K562 (cell line): ENCODE results near the gene EZH1. TPM values are rescaled to one million over a fixed set of nuclear protein-coding genes. Genes with fewer than 3 reads are reported as not detected.

Experiments
- ETS1 ChIP-seq: conservative IDR thresholded peaks from 2 replicates; pipeline ENCODE4 v1.6.1; 2011; ENCODE audit warnings: low read depth, mild to moderate bottlenecking, low read length; ENCODE audit not compliant: control insufficient read depth
- FOXO4 ChIP-seq: fragments of 450-650 bp; formaldehyde crosslinking; IDR thresholded peaks from 2 replicates; pipeline ENCODE4 v1.4.0; 2020; ENCODE audit warnings: mild to moderate bottlenecking, moderate library complexity
- KLF13 ChIP-seq: fragments of 450-650 bp; IDR thresholded peaks from 2 replicates; pipeline ENCODE4 v1.6.1; 2016; ENCODE audit warnings: missing genetic modification characterization, low read depth, mild to moderate bottlenecking, missing compliant biosample characterization, moderate library complexity, borderline replicate concordance
- MTA1 ChIP-seq: fragments of 450-650 bp; IDR thresholded peaks from 2 replicates; pipeline ENCODE4 v1.6.1; 2017; ENCODE audit warnings: borderline replicate concordance
- SMARCB1 ChIP-seq: IDR thresholded peaks from 2 replicates; pipeline ENCODE4 v1.6.1; 2011; ENCODE audit warnings: improper control_type of control experiment, low read depth; ENCODE audit not compliant: insufficient read length
- SRSF1 ChIP-seq: fragments of 200-400 bp; formaldehyde crosslinking; IDR thresholded peaks from 2 replicates; pipeline ENCODE4 v1.6.1; 2017; ENCODE audit warnings: mild to moderate bottlenecking, low read depth, low read length, moderate library complexity
- TFAM ChIP-seq: fragments of 250-450 bp; sonication (Bioruptor Pico); conservative IDR thresholded peaks from 2 replicates; pipeline ENCODE4 v1.5.0; 2021; ENCODE audit warnings: mild to moderate bottlenecking, moderate library complexity
- THRA ChIP-seq: fragments of 450-650 bp; IDR thresholded peaks from 2 replicates; pipeline ENCODE4 v1.6.1; 2017; ENCODE audit warnings: mild to moderate bottlenecking, moderate library complexity
- ZC3H8 ChIP-seq: fragments of 450-650 bp; IDR thresholded peaks from 2 replicates; pipeline ENCODE4 v1.6.1; 2017
- ZEB2 ChIP-seq: fragments of 450-650 bp; IDR thresholded peaks from 2 replicates; pipeline ENCODE4 v1.6.1; 2016
- ZNF780A ChIP-seq: fragments of 250-450 bp; sonication (Bioruptor Pico); IDR thresholded peaks from 2 replicates; pipeline ENCODE4 v1.5.0; 2021; ENCODE audit warnings: mild to moderate bottlenecking
- polyA plus RNA-seq, 8 experiments: library from polyadenylated mRNA; depleted of rRNA in 4 of 8; stranded (reverse) in 5 of 8; unstranded in 3 of 8; fragments of >200 nt; fragmentation: Nextera tagmentation in 2 of 8; fragmentation: Illumina TruSeq in 1 of 8; extraction: Ambion mirVana in 2 of 8; extraction: Trizol in 1 of 8; gene quantifications; 2 replicates each; pipeline versions ENCODE4 v1.2.1 to v1.2.3, GENCODE V29; 2011 to 2014; ENCODE audit warnings: inconsistent platforms in 1 of 8, missing spikeins in 1 of 8
- total RNA-seq, 7 experiments: library from RNA; depleted of rRNA in 6 of 7; stranded (reverse); fragments of >200 nt in 6 of 7; fragmentation: Illumina TruSeq in 2 of 7; extraction: Trizol in 2 of 7; gene quantifications; 2 replicates each; pipeline versions ENCODE4 v1.2.1 to v1.2.3, GENCODE V29; 2011 to 2021; ENCODE audit warnings: low replicate concordance in 1 of 7
- TF ChIP-seq, protein P1 (sequence below): fragments of 450-650 bp; IDR thresholded peaks from 2 replicates; pipeline ENCODE4 v1.6.1; 2016; ENCODE audit warnings: mild to moderate bottlenecking
- TF ChIP-seq, protein P2 (sequence below): fragments of 450-650 bp; IDR thresholded peaks from 2 replicates; pipeline ENCODE4 v1.6.1; 2016; ENCODE audit warnings: borderline replicate concordance
- TF ChIP-seq, protein P3 (sequence below): sonication (generic); formaldehyde crosslinking; IDR thresholded peaks from 2 replicates; pipeline ENCODE4 v1.8.0; 2023; ENCODE audit warnings: mild to moderate bottlenecking, missing genetic modification reagents

Gene EZH1
- total and polyA plus RNA-seq, 9 of the 15 experiments (the other 6 are each of a cell fraction or from before 2014, with no cell fraction given) = 8.6 to 40.8 (median 22.9) TPM

DNA sequence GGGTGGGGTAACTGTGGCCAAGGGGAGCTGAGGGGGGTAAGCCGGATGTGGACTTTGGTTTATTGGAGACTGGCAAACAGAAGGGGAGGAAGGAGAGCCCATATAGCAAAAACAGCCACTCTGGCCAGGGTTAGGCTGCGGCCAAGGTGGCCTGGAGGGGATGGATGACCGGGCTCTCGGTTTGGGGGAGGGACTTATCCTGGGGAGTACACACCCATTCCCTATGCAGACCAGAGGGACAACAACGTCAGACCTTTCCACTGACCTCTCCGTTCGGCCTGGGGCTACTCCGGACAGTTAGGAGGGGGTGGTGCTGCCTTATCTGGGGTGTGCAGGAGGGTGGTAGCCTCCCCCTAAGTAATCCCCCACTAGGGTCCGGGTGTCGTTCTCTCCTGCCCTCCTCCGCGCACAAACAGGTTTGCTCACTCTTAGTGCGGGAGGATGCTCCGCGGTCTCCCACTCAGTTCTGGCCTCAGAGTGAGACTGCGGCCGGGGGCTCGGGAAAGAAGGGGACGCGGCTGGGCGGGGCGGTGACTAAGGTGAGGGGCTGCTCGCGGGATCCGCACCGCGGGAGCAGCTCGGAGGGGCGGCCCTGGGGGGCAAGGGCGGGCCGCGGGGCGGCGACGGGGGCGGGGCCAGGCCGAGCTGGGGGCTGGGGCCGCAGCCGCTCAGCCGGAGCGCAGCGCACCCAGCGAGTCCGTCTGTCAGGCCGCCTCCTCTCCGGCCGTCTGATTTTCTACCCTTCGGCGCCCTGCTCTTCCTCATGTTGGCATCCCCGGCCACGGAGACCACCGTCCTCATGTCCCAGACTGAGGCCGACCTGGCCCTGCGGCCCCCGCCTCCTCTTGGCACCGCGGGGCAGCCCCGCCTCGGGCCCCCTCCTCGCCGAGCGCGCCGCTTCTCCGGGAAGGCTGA, 35.4 kb upstream of the EZH1 start, which contains the start of gene WNK4 (continued):
- TF ChIP-seq, protein P1, sequence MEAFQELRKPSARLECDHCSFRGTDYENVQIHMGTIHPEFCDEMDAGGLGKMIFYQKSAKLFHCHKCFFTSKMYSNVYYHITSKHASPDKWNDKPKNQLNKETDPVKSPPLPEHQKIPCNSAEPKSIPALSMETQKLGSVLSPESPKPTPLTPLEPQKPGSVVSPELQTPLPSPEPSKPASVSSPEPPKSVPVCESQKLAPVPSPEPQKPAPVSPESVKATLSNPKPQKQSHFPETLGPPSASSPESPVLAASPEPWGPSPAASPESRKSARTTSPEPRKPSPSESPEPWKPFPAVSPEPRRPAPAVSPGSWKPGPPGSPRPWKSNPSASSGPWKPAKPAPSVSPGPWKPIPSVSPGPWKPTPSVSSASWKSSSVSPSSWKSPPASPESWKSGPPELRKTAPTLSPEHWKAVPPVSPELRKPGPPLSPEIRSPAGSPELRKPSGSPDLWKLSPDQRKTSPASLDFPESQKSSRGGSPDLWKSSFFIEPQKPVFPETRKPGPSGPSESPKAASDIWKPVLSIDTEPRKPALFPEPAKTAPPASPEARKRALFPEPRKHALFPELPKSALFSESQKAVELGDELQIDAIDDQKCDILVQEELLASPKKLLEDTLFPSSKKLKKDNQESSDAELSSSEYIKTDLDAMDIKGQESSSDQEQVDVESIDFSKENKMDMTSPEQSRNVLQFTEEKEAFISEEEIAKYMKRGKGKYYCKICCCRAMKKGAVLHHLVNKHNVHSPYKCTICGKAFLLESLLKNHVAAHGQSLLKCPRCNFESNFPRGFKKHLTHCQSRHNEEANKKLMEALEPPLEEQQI = no peak
- TF ChIP-seq SMARCB1 = no peak
- TF ChIP-seq ZC3H8 = no peak
- TF ChIP-seq MTA1 = no peak
- TF ChIP-seq ETS1 = peak; percentile 88; the same call in 1 of the 2 replicates
- peak; percentile 78 for TF ChIP-seq ZEB2
- TF ChIP-seq, protein P2, sequence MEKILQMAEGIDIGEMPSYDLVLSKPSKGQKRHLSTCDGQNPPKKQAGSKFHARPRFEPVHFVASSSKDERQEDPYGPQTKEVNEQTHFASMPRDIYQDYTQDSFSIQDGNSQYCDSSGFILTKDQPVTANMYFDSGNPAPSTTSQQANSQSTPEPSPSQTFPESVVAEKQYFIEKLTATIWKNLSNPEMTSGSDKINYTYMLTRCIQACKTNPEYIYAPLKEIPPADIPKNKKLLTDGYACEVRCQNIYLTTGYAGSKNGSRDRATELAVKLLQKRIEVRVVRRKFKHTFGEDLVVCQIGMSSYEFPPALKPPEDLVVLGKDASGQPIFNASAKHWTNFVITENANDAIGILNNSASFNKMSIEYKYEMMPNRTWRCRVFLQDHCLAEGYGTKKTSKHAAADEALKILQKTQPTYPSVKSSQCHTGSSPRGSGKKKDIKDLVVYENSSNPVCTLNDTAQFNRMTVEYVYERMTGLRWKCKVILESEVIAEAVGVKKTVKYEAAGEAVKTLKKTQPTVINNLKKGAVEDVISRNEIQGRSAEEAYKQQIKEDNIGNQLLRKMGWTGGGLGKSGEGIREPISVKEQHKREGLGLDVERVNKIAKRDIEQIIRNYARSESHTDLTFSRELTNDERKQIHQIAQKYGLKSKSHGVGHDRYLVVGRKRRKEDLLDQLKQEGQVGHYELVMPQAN = no peak
- peak; percentile 66; the same call in 1 of the 2 replicates for TF ChIP-seq KLF13 (tag)
- TF ChIP-seq FOXO4 (CRISPR knock-in tag) = no peak
- TF ChIP-seq TFAM = no peak
- TF ChIP-seq ZNF780A (CRISPR knock-in tag) = no peak
- no peak for TF ChIP-seq THRA
- TF ChIP-seq, protein P3, sequence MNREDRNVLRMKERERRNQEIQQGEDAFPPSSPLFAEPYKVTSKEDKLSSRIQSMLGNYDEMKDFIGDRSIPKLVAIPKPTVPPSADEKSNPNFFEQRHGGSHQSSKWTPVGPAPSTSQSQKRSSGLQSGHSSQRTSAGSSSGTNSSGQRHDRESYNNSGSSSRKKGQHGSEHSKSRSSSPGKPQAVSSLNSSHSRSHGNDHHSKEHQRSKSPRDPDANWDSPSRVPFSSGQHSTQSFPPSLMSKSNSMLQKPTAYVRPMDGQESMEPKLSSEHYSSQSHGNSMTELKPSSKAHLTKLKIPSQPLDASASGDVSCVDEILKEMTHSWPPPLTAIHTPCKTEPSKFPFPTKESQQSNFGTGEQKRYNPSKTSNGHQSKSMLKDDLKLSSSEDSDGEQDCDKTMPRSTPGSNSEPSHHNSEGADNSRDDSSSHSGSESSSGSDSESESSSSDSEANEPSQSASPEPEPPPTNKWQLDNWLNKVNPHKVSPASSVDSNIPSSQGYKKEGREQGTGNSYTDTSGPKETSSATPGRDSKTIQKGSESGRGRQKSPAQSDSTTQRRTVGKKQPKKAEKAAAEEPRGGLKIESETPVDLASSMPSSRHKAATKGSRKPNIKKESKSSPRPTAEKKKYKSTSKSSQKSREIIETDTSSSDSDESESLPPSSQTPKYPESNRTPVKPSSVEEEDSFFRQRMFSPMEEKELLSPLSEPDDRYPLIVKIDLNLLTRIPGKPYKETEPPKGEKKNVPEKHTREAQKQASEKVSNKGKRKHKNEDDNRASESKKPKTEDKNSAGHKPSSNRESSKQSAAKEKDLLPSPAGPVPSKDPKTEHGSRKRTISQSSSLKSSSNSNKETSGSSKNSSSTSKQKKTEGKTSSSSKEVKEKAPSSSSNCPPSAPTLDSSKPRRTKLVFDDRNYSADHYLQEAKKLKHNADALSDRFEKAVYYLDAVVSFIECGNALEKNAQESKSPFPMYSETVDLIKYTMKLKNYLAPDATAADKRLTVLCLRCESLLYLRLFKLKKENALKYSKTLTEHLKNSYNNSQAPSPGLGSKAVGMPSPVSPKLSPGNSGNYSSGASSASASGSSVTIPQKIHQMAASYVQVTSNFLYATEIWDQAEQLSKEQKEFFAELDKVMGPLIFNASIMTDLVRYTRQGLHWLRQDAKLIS = no peak
- TF ChIP-seq SRSF1 = no peak
